Ramos (cell line): Measurements from ENCODE around the gene KCNQ2.
"Not testable (repeated sequence)": the region's sequence is repeated elsewhere in the genome, so short reads cannot be mapped to it uniquely, and the experiment has no call there.

ENCODE experiments used
- in situ Hi-C: fragments of 300-500 bp; cut with MboI; formaldehyde crosslinking; loops from one replicate; pipeline ENCODE4 v1.14.3; 2022; ENCODE audit warnings: low sequenced_read_pairs; ENCODE audit not compliant: unreplicated experiment

The KCNQ2 gene

GRCh38 chr20:63491635-63492230, 19.3 kb upstream of the KCNQ2 start:
- in situ Hi-C loops: no loop called here

GRCh38 chr20:63491078-63491477, 18.6 kb upstream of the KCNQ2 start:
- in situ Hi-C loops: no loop called here

- in situ Hi-C loops: no loop called here
These were observed 18.0 kb upstream of the KCNQ2 start for GRCh38 chr20:63490416-63490815.

- in situ Hi-C loops: no loop called here
These were observed 16.1 kb upstream of the KCNQ2 start for GRCh38 chr20:63488315-63489251.

GRCh38 chr20:63487781-63488241, 15.4 kb upstream of the KCNQ2 start:
- in situ Hi-C loops: no loop called here

GRCh38 chr20:63487116-63487764, 14.8 kb upstream of the KCNQ2 start:
- in situ Hi-C loops: no loop called here

- in situ Hi-C loops: no loop called here
These were observed 13.9 kb upstream of the KCNQ2 start for GRCh38 chr20:63486300-63486855.

- in situ Hi-C loops: no loop called here
These were observed 12.4 kb upstream of the KCNQ2 start for GRCh38 chr20:63484651-63485403.

- in situ Hi-C loops: no loop called here
These were observed 11.8 kb upstream of the KCNQ2 start for GRCh38 chr20:63484236-63484635.

GRCh38 chr20:63483834-63484233, 11.4 kb upstream of the KCNQ2 start:
- in situ Hi-C loops: no loop called here

- in situ Hi-C loops: no loop called here
These were observed 9.6 kb upstream of the KCNQ2 start for GRCh38 chr20:63482021-63482587.

- in situ Hi-C loops: no loop called here
These were observed 9.0 kb upstream of the KCNQ2 start for GRCh38 chr20:63481503-63481902.

GRCh38 chr20:63479695-63480419, 7.4 kb upstream of the KCNQ2 start:
- in situ Hi-C loops: not testable (repeated sequence)

- in situ Hi-C loops: no loop called here
These were observed 6.2 kb upstream of the KCNQ2 start for GRCh38 chr20:63478346-63479302.

- in situ Hi-C loops: no loop called here
These were observed 5.5 kb upstream of the KCNQ2 start for GRCh38 chr20:63477944-63478343.

GRCh38 chr20:63477061-63477616, 4.7 kb upstream of the KCNQ2 start:
- in situ Hi-C loops: no loop called here

- in situ Hi-C loops: no loop called here
These were observed 2.8 kb upstream of the KCNQ2 start for GRCh38 chr20:63475209-63475608.
